A549 treated with Mapracorat at 1 μM for 4 hours (cell line): ENCODE measurements around the gene KIAA0040. TPM values are rescaled to one million over a fixed set of nuclear protein-coding genes. Genes with fewer than 3 reads are reported as not detected.

Source experiments
- total RNA-seq: library from RNA; stranded (reverse); fragments of 200-300 nt; extraction: Qiagen RNA extraction; gene quantifications from 5 replicates; pipeline ENCODE4 v1.2.3, GENCODE V29; 2022

The KIAA0040 gene
- total RNA-seq, result 0.64 to 1.1 TPM (median 0.78 TPM) in 5 replicates

DNA sequence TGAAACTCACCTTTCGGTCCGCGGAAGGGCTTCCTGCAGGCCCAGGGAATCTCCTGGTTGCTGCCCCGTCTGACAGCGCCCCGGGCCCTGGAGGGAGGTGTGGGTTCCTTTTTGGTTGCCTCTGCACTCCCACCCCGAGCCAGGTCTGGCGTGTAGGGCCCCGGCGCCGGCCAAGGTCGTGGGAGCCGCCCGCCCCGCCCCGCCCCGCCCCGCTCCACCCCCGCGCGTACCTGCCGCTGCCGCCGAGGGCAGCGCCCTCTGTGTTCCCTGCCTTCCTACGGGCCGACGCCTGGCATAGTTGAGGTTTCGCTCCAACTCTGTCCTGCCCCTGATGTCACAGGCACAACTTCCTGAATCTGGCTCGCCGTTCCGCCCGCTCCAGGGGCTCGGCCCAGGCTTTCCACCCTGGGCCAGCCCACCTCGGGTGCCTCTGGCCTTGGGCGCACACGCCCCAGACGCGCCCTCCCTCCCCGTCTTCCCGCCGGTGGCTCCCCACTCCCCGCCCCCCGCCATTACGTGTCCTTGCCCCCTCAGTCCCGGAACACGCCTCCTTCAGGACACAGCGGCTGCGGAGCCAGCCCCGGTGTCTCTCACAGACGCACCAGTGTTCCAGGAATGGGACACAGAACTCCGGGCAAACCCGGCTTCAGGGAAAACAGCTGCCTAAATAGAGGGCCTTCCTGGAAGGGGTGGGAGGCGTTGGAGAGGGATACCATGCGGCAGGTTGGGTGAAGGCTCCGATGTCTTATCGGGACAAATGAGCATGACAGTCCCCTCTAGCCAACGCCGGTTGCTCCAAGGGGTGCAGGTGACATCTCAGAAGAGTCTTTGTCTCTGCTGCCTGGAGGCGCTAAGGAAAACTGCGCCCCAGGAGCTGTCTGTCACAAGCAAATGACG, at the start of gene KIAA0040:
TSS of gene KIAA0040 (minus strand) at position 147 of the 897 bp plus-strand sequence. CDS start 31,763 bp downstream, outside the sequence.

Other genes with a start within 250 kb of the KIAA0040 start
- gene CACYBP, start 192.8 kb downstream of the KIAA0040 start, total RNA-seq, result 152 to 216 TPM (median 163 TPM) in 5 replicates
- 17.2 to 25.9 TPM (median 25.1 TPM) in 5 replicates for gene MRPS14, start 169.4 kb downstream of the KIAA0040 start, total RNA-seq
- not detected in 5 replicates for gene TNN, start 124.9 kb downstream of the KIAA0040 start, total RNA-seq